ENCODE measurements around the gene WDR18.

WDR18 gene

GRCh38 chr19:966485-967088 is 17.6 kb upstream of the WDR18 start:
- DNase-seq: no peak

GRCh38 chr19:970695-971094 is 13.4 kb upstream of the WDR18 start:
- DNase-seq: no peak

- no peak for DNase-seq
Observed at GRCh38 chr19:971795-972194, 12.3 kb upstream of the WDR18 start.

- DNase-seq: no peak
Observed at GRCh38 chr19:972281-972680, 11.9 kb upstream of the WDR18 start.

GRCh38 chr19:973726-974563 is 10.2 kb upstream of the WDR18 start:
- DNase-seq: no peak

- DNase-seq: no peak
Observed at GRCh38 chr19:974564-975257, 9.4 kb upstream of the WDR18 start.

GRCh38 chr19:976476-976875 is 7.7 kb upstream of the WDR18 start:
- no peak for DNase-seq

GRCh38 chr19:977058-977464 is 7.1 kb upstream of the WDR18 start:
- DNase-seq: no peak

GRCh38 chr19:979318-979741 is 4.8 kb upstream of the WDR18 start:
- no peak for DNase-seq

GRCh38 chr19:980133-980998 is 3.8 kb upstream of the WDR18 start:
- DNase-seq: no peak

- DNase-seq: peak; percentile 80
Observed at GRCh38 chr19:982567-983170, 1.5 kb upstream of the WDR18 start.

GRCh38 chr19:986083-986482 is 1.9 kb downstream of the WDR18 start:
- no peak for DNase-seq

GRCh38 chr19:988081-988480 is 3.9 kb downstream of the WDR18 start:
- DNase-seq: no peak

GRCh38 chr19:988510-988909 is 4.4 kb downstream of the WDR18 start:
- no peak for DNase-seq

GRCh38 chr19:989381-990081 is 5.4 kb downstream of the WDR18 start:
- DNase-seq: no peak

GRCh38 chr19:990119-990571 is 6.0 kb downstream of the WDR18 start:
- no peak for DNase-seq

- no peak for DNase-seq
Observed at GRCh38 chr19:990746-991145, 6.6 kb downstream of the WDR18 start.

- DNase-seq: peak; percentile 15
Observed at GRCh38 chr19:991174-991931, 7.2 kb downstream of the WDR18 start.

- DNase-seq: no peak
Observed at GRCh38 chr19:991932-992669, 8.0 kb downstream of the WDR18 start.

- DNase-seq: no peak
Observed at GRCh38 chr19:992670-993055, 8.5 kb downstream of the WDR18 start.

Measured in CD4-positive, alpha-beta T cell treated with Interleukin-6 for 4 hours (primary cell).